Liver (tissue), 9 donors: ENCODE measurements around the gene DISP3. TPM values are rescaled to one million over a fixed set of nuclear protein-coding genes. Genes with fewer than 3 reads are reported as not detected.

Source experiments
- DNase-seq: peaks from one replicate; pipeline ENCODE4 v3.0.0-alpha.2; 2017; ENCODE audit warnings: low spot score
- H3K27ac ChIP-seq, 2 donors: one replicate each; pipeline ENCODE4 v1.7.0; 2013; ENCODE audit warnings: inconsistent platforms in 2 of 2, low read length in 2 of 2, control low read depth in 1 of 2, low read depth in 1 of 2, mild to moderate bottlenecking in 1 of 2
- H3K27me3 ChIP-seq, 4 donors: one replicate each; pipeline versions ENCODE4 v1.6.1 to v1.7.0; 2013; ENCODE audit warnings: low read length in 3 of 4, inconsistent platforms in 1 of 4, mild to moderate bottlenecking in 1 of 4, moderate library complexity in 1 of 4; ENCODE audit not compliant: control insufficient read depth in 4 of 4, insufficient read depth in 4 of 4
- H3K36me3 ChIP-seq, 4 donors: one replicate each; pipeline versions ENCODE4 v1.6.1 to v1.7.0; 2013; ENCODE audit warnings: low read length in 3 of 4, mild to moderate bottlenecking in 3 of 4, low read depth in 1 of 4, moderate library complexity in 1 of 4; ENCODE audit not compliant: control insufficient read depth in 4 of 4, insufficient read depth in 3 of 4
- H3K4me1 ChIP-seq, 4 donors: one replicate each; pipeline versions ENCODE4 v1.6.1 to v1.7.0; 2013; ENCODE audit warnings: low read length in 3 of 4, mild to moderate bottlenecking in 3 of 4, moderate library complexity in 1 of 4; ENCODE audit not compliant: control insufficient read depth in 4 of 4, insufficient read depth in 4 of 4
- H3K4me3 ChIP-seq, 3 donors: one replicate each; pipeline versions ENCODE4 v1.6.1 to v1.7.0; 2013; ENCODE audit warnings: low read length in 3 of 3, control low read depth in 1 of 3, low read depth in 1 of 3, mild to moderate bottlenecking in 1 of 3
- H3K9ac ChIP-seq, 2 donors: one replicate each; pipeline ENCODE4 v1.7.0; 2013; ENCODE audit warnings: low read length in 2 of 2, mild to moderate bottlenecking in 2 of 2, moderate library complexity in 2 of 2, control low read depth in 1 of 2, low read depth in 1 of 2
- H3K9me3 ChIP-seq, 4 donors: one replicate each; pipeline versions ENCODE4 v1.6.1 to v1.7.0; 2013; ENCODE audit warnings: low read length in 3 of 4; ENCODE audit not compliant: control insufficient read depth in 4 of 4
- FOXA1 ChIP-seq: IDR thresholded peaks from 2 replicates; pipeline ENCODE4 v1.6.1; 2016; ENCODE audit warnings: antibody characterized with exemption
- FOXA2 ChIP-seq: IDR thresholded peaks from 2 replicates; pipeline ENCODE4 v1.6.1; 2016; ENCODE audit warnings: antibody characterized with exemption
- GABPA ChIP-seq, 2 donors: IDR thresholded peaks in 1 of 2; conservative IDR thresholded peaks in 1 of 2; 2 replicates each; pipeline ENCODE4 v1.6.1; 2016; ENCODE audit warnings: antibody characterized with exemption in 2 of 2, mild to moderate bottlenecking in 1 of 2, moderate library complexity in 1 of 2
- HNF4A ChIP-seq, 2 donors: conservative IDR thresholded peaks; 2 replicates each; pipeline ENCODE4 v1.6.1; 2016; ENCODE audit warnings: antibody characterized with exemption in 2 of 2, mild to moderate bottlenecking in 2 of 2
- HNF4G ChIP-seq: IDR thresholded peaks from 2 replicates; pipeline ENCODE4 v1.6.1; 2016; ENCODE audit warnings: antibody characterized with exemption
- JUND ChIP-seq, 2 donors: IDR thresholded peaks; 2 replicates each; pipeline ENCODE4 v1.6.1; 2016; ENCODE audit warnings: antibody characterized with exemption in 2 of 2
- NR2F2 ChIP-seq: IDR thresholded peaks from 2 replicates; pipeline ENCODE4 v1.6.1; 2016; ENCODE audit warnings: antibody characterized with exemption
- RAD21 ChIP-seq, 2 donors: IDR thresholded peaks; 2 replicates each; pipeline ENCODE4 v1.6.1; 2016; ENCODE audit warnings: antibody characterized with exemption in 2 of 2, mild to moderate bottlenecking in 2 of 2
- RXRA ChIP-seq, 2 donors: IDR thresholded peaks; 2 replicates each; pipeline ENCODE4 v1.6.1; 2017 to 2018; ENCODE audit warnings: antibody characterized with exemption in 2 of 2, mild to moderate bottlenecking in 1 of 2
- TAF1 ChIP-seq: conservative IDR thresholded peaks from 2 replicates; pipeline ENCODE4 v1.6.1; 2016; ENCODE audit warnings: antibody characterized with exemption, mild to moderate bottlenecking
- YY1 ChIP-seq: IDR thresholded peaks from 2 replicates; pipeline ENCODE4 v1.6.1; 2016; ENCODE audit warnings: antibody characterized with exemption, mild to moderate bottlenecking
- WGBS: extraction: QIAGEN DNeasy Blood & Tissue Kit; methylation state at CpG from one replicate; pipeline ENCODE4 v1.1.7; 2013; 5-methylcytosine and 5-hydroxymethylcytosine counted together
- polyA plus RNA-seq, 2 donors: library from polyadenylated mRNA; stranded (reverse) in 1 of 2; unstranded in 1 of 2; fragments of 200-250 nt in 1 of 2; fragments of >200 nt in 1 of 2; fragmentation: Nextera tagmentation in 1 of 2; extraction: Ambion mirVana in 1 of 2; gene quantifications; one replicate each; pipeline versions ENCODE4 v1.2.1 to v1.2.3, GENCODE V29; 2013 to 2015
- total RNA-seq, 2 donors: library from RNA; depleted of rRNA; stranded (reverse); fragments of >200 nt; gene quantifications; one replicate each; pipeline ENCODE4 v1.2.3, GENCODE V29; 2014
- TF ChIP-seq, protein P1 (sequence below): IDR thresholded peaks from 2 replicates; pipeline ENCODE4 v1.6.1; 2016; ENCODE audit warnings: antibody characterized with exemption
- TF ChIP-seq, protein P2 (sequence below): IDR thresholded peaks from 2 replicates; pipeline ENCODE4 v1.6.1; 2016; ENCODE audit warnings: antibody characterized with exemption
- TF ChIP-seq, protein P3 (sequence below): IDR thresholded peaks from 2 replicates; pipeline ENCODE4 v1.6.1; 2016; ENCODE audit warnings: antibody characterized with exemption
- TF ChIP-seq, protein P4 (sequence below): fragments of 150-350 bp; IDR thresholded peaks from 2 replicates; pipeline ENCODE4 v1.5.1; 2017; ENCODE audit warnings: improper control_type of control experiment, low read depth, low read length; ENCODE audit not compliant: missing input control
- TF ChIP-seq, protein P5 (sequence below): IDR thresholded peaks from 2 replicates; pipeline ENCODE4 v1.6.1; 2016; ENCODE audit warnings: antibody characterized with exemption, mild to moderate bottlenecking
- donor health status: healthy.
- donor health status: healthy.
- donor health status: healthy.
- donor health status: healthy.
- donor health status: healthy.

The DISP3 gene
- total and polyA plus RNA-seq, 4 donors = 0.02 to 0.08 TPM; not detected in 2

DNA sequence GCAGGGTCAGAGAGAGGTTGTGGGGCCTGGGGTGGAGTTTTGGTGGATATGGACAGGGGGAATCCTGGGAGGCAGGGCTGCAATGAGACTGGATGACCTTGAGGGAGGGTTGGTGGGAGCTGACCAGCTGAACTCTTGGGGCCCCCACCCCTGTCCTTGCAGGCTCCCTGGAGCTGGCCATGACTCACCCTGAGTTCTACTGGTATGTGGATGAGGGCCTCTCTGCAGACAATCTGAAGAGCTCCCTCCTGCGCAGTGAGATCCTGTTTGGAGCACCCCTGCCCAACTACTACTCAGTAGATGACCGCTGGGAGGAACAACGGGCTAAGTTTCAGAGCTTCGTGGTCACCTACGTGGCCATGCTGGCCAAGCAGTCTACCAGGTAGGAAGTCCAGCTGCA is 23.6 kb downstream of the DISP3 start:
- no peak overlapping the region for H3K4me3 ChIP-seq
- DNase-seq = no peak
- no peak overlapping the region for H3K27ac ChIP-seq
- no peaks in the 10 kb centered on the region for H3K4me1 ChIP-seq
- H3K27me3 ChIP-seq = no peaks in the 10 kb centered on the region
- TF ChIP-seq FOXA1 = no peak
- TF ChIP-seq, protein P1, sequence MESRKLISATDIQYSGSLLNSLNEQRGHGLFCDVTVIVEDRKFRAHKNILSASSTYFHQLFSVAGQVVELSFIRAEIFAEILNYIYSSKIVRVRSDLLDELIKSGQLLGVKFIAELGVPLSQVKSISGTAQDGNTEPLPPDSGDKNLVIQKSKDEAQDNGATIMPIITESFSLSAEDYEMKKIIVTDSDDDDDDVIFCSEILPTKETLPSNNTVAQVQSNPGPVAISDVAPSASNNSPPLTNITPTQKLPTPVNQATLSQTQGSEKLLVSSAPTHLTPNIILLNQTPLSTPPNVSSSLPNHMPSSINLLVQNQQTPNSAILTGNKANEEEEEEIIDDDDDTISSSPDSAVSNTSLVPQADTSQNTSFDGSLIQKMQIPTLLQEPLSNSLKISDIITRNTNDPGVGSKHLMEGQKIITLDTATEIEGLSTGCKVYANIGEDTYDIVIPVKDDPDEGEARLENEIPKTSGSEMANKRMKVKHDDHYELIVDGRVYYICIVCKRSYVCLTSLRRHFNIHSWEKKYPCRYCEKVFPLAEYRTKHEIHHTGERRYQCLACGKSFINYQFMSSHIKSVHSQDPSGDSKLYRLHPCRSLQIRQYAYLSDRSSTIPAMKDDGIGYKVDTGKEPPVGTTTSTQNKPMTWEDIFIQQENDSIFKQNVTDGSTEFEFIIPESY = no peak
- no peak for TF ChIP-seq HNF4G
- no peak for TF ChIP-seq GABPA (IDR thresholded peaks at IDR 0.05 in 1 of 2, conservative IDR thresholded peaks at IDR 0.05 in 1 of 2)
- TF ChIP-seq, protein P2, sequence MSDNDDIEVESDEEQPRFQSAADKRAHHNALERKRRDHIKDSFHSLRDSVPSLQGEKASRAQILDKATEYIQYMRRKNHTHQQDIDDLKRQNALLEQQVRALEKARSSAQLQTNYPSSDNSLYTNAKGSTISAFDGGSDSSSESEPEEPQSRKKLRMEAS = no peak
- H3K36me3 ChIP-seq = no peaks in the 10 kb centered on the region
- H3K9ac ChIP-seq = no peak overlapping the region
- 91% methylated on average over 5 of the region's 5 CpGs for WGBS
- peaks cover 16 to 56% (median 24%) of the 10 kb centered on the region in 4 donors for H3K9me3 ChIP-seq

DNA sequence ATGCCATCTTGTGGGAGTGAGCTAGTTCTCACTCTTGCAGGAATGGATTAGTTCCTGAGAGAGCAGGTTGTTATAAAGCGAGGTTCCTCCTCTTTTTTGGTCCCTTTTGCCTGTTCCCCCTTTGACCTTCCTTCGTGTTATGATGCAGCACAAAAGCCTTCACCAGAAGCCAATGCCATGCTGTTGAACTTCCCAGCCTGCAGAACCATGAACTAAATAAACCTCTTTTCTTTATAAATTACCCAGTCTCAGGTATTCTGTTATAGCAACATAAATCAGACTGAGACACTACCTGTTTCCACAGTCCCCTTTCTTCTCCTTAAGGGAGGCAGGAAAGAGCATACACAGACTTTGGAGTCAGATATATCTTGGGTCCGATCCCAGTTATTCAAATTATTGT is 25.6 kb downstream of the DISP3 start:
- 73% methylated on average over 3 of the region's 3 CpGs for WGBS
- Histone ChIP-seq H3K9me3 (peaks cover 16 to 57% (median 24%) of the 10 kb centered on the region in 4 donors), H3K4me1 (no peaks in the 10 kb centered on the region)

More for the DNA sequence above, 25.6 kb downstream of the DISP3 start:
- H3K4me3 ChIP-seq = no peak overlapping the region
- no peak overlapping the region for H3K27ac ChIP-seq
- no peaks in the 10 kb centered on the region for H3K27me3 ChIP-seq
- TF ChIP-seq JUND (IDR thresholded peaks at IDR 0.05) (no peak), FOXA2 (no peak), NR2F2 (no peak), FOXA1 (no peak), YY1 (no peak), RXRA (IDR thresholded peaks at IDR 0.05) (no peak), HNF4G (no peak), TAF1 (no peak), HNF4A (conservative IDR thresholded peaks at IDR 0.05) (no peak), RAD21 (IDR thresholded peaks at IDR 0.05) (no peak), GABPA (IDR thresholded peaks at IDR 0.05 in 1 of 2, conservative IDR thresholded peaks at IDR 0.05 in 1 of 2) (no peak)
- TF ChIP-seq, protein P1 = no peak
- TF ChIP-seq, protein P3, sequence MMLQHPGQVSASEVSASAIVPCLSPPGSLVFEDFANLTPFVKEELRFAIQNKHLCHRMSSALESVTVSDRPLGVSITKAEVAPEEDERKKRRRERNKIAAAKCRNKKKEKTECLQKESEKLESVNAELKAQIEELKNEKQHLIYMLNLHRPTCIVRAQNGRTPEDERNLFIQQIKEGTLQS = no peak
- TF ChIP-seq, protein P4, sequence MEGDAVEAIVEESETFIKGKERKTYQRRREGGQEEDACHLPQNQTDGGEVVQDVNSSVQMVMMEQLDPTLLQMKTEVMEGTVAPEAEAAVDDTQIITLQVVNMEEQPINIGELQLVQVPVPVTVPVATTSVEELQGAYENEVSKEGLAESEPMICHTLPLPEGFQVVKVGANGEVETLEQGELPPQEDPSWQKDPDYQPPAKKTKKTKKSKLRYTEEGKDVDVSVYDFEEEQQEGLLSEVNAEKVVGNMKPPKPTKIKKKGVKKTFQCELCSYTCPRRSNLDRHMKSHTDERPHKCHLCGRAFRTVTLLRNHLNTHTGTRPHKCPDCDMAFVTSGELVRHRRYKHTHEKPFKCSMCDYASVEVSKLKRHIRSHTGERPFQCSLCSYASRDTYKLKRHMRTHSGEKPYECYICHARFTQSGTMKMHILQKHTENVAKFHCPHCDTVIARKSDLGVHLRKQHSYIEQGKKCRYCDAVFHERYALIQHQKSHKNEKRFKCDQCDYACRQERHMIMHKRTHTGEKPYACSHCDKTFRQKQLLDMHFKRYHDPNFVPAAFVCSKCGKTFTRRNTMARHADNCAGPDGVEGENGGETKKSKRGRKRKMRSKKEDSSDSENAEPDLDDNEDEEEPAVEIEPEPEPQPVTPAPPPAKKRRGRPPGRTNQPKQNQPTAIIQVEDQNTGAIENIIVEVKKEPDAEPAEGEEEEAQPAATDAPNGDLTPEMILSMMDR = no peak
- TF ChIP-seq, protein P5, sequence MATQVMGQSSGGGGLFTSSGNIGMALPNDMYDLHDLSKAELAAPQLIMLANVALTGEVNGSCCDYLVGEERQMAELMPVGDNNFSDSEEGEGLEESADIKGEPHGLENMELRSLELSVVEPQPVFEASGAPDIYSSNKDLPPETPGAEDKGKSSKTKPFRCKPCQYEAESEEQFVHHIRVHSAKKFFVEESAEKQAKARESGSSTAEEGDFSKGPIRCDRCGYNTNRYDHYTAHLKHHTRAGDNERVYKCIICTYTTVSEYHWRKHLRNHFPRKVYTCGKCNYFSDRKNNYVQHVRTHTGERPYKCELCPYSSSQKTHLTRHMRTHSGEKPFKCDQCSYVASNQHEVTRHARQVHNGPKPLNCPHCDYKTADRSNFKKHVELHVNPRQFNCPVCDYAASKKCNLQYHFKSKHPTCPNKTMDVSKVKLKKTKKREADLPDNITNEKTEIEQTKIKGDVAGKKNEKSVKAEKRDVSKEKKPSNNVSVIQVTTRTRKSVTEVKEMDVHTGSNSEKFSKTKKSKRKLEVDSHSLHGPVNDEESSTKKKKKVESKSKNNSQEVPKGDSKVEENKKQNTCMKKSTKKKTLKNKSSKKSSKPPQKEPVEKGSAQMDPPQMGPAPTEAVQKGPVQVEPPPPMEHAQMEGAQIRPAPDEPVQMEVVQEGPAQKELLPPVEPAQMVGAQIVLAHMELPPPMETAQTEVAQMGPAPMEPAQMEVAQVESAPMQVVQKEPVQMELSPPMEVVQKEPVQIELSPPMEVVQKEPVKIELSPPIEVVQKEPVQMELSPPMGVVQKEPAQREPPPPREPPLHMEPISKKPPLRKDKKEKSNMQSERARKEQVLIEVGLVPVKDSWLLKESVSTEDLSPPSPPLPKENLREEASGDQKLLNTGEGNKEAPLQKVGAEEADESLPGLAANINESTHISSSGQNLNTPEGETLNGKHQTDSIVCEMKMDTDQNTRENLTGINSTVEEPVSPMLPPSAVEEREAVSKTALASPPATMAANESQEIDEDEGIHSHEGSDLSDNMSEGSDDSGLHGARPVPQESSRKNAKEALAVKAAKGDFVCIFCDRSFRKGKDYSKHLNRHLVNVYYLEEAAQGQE = no peak
- no peaks in the 10 kb centered on the region for H3K36me3 ChIP-seq
- DNase-seq = no peak
- no peak overlapping the region for H3K9ac ChIP-seq
